Urothelium cell line (cell line): Measurements from ENCODE around the gene MCRIP2.

Source experiments
- DNase-seq: peaks from one replicate; pipeline ENCODE4 v3.0.0; 2011; ENCODE audit warnings: low spot score, mixed read lengths
- FAIRE-seq: peaks from 2 replicates; lab custom pipeline; 2011; peaks lifted over from hg19 to GRCh38; lab: Jason Lieb, UNC

MCRIP2 gene

DNA sequence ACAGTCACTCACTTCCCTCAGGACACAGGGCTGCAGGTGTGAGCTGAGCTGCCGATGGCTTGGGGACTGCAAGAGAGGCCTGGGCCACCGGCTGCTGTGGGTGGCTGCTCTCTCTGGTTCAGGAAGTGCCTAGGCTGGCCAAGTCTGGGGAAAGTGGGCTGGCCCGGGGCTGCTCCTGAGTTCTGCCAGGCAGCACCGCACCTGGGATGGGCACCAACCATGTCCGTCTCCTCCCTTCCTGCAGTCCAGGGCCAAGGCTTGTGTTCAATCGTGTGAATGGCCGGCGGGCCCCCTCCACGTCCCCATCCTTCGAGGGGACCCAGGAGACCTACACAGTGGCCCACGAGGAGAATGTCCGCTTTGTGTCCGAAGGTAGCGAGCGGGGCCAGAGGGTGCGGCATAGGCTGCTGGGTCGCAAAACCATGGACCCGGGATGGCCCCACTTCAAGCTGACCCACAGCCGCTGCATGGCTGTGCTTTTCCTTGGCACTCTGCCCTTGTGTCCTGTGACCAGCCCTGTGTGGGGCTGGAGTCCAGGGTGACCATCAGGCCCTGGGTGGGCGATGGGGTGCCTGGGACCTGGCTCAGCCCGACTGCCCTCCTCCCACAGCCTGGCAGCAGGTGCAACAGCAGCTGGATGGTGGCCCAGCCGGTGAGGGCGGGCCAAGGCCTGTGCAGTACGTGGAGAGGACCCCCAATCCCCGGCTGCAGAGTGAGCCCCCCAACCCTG, 5.7 kb downstream of the MCRIP2 start:
- FAIRE-seq, result no peak
- DNase-seq, result no peak

DNA sequence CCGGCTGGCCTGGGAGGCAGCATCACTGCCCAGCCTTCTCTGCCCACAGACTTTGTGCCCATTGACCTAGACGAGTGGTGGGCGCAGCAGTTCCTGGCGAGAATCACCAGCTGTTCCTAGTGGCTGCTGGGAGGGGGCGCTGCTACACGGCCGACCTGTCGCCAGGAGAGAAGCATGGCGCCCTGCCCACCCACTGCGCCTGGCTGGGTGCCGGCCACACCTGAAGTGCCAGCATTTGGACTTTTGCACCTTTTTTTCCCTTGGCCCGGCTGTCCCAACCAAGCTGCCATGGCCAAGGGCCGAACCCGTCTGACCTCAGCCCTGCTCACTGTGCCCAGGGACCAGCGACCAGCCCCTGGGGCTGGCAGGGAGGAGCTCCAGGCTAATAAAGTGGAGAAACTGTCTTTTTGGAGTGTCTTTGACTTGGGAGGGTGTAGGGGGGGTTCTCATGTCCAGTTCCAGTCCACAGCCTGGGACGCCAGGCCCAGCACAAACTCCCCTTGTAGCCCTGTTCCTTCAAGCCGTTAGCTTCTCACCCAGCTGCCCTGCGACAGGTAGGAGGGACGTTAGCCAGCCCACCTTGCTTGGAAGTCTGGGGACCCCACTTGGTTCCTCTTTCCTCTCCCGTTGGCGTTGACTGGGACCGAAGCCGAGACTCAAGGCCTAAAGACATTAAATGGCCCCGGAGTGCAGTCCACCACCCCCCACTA, 6.6 kb downstream of the MCRIP2 start:
- DNase-seq (peak; percentile 54), FAIRE-seq (no peak)

GRCh38 chr16:648781-649589, 7.4 kb downstream of the MCRIP2 start, which contains the start of gene WDR90:
WDR90 (plus strand) TSS chr16:649365; CDS start chr16:649417, 52 bp downstream.
- FAIRE-seq (peak; percentile 99), DNase-seq (peak; percentile 96)

DNA sequence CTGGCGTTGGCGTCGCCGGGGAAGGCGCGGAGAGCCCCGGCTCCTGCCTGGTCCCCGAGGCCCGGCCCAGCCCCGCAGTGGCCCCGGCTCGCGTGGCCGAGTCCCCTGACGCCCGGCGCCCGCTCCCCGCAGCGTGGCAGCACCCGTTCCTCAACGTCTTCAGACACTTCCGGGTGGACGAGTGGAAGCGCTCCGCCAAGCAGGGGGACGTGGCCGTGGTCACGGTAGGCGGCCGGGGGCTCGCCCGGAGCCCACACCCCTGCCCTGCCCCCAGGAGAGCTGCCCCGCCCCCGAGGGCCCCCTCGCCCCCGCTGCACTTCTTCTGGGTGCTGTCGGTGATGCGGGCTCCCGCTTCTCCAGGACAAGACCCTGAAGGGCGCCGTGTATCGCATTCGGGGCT, 8.0 kb downstream of the MCRIP2 start:
- FAIRE-seq, result no peak
- DNase-seq, result no peak

- FAIRE-seq, result no peak
- no peak for DNase-seq
Measured at GRCh38 chr16:651844-652243, 10.2 kb downstream of the MCRIP2 start.

- DNase-seq, result no peak
- FAIRE-seq, result no peak
Measured at GRCh38 chr16:652454-653305, 11.1 kb downstream of the MCRIP2 start.

- no peak for DNase-seq
- no peak for FAIRE-seq
Measured at GRCh38 chr16:654034-654433, 12.4 kb downstream of the MCRIP2 start.

DNA sequence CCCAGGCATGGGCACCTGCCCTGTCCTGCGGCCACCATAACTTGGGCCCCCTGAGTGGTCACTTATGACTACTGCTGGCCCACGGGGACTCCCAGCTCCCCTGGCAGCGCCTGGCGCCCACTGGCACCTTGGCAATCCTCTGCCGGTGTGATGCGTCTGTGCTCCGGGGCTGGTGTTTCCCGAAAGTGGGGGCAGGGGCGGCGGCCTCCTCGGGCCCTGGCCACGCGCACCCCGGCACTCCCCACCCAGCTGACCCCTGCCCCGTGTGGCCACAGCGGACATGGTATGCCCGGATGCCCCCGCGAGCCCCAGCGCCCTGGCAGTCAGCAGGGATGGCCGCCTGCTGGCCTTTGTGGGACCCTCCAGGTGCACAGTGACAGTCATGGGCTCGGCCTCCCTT, 15.9 kb downstream of the MCRIP2 start:
- FAIRE-seq, result no peak

GRCh38 chr16:658679-659571, 17.3 kb downstream of the MCRIP2 start:
- DNase-seq, result no peak
- FAIRE-seq, result no peak

More for the DNA sequence above, 15.9 kb downstream of the MCRIP2 start:
- no peak for DNase-seq

- no peak for DNase-seq
- no peak for FAIRE-seq
Measured at GRCh38 chr16:659618-660017, 18.0 kb downstream of the MCRIP2 start.

- no peak for FAIRE-seq
- no peak for DNase-seq
Measured at GRCh38 chr16:660132-660458, 18.5 kb downstream of the MCRIP2 start.

DNA sequence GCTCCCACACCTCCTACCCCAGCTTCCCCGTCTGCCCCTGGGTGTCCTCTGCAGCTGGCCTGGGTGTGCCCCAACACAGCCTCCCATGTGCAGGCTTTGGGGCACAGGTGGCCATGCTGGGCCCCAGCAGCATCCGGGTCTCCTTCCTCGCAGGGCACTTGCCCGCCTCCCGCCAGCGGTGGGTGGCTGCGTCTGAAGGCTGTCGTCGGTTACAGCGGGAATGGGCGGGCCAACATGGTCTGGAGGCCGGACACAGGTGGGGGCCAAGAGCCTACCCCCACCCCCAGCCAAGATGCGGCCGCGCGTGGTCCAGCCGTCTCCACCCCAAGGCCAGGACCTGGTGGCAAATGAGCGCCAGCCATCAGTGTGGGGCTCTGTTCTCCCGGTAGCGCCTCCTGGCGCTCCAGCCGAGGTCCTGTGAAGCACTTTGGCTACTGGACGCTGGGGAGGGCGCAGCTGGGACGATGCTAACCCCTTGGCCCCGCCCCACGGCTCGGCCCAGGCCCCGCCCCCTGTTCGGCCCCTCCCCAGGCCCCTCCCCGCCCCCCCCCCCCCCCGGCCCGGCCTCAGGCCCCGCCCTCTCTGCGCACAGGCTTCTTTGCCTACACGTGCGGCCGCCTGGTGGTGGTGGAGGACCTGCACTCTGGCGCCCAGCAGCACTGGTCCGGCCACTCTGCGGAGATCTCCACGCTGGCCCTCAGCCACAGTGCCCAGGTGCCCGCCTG, 19.0 kb downstream of the MCRIP2 start:
- no peak for FAIRE-seq
- peak; percentile 86 for DNase-seq

DNA sequence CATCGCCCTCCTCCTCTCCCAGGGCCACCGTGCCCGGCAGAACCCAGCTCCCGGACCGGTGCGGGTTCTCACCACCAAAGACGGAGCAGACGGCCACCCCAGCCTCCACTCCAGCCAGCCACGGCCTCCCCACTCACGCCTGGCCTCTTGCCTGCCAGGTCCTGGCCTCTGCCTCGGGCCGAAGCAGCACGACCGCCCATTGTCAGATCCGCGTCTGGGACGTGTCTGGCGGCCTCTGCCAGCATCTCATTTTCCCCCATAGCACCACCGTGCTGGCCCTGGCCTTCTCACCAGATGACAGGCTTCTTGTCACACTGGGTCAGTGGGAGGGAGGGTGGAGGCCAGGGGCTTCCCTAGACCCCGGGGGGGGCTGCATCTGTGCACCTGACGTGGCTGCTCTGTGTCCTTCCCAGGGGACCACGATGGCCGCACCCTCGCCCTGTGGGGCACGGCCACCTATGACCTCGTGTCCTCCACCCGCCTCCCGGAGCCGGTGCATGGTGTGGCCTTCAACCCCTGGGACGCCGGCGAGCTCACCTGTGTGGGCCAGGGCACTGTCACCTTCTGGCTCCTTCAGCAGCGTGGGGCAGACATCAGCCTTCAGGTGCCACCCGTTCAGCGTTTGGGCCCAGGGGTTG, 19.7 kb downstream of the MCRIP2 start:
- DNase-seq (no peak), FAIRE-seq (no peak)

DNA sequence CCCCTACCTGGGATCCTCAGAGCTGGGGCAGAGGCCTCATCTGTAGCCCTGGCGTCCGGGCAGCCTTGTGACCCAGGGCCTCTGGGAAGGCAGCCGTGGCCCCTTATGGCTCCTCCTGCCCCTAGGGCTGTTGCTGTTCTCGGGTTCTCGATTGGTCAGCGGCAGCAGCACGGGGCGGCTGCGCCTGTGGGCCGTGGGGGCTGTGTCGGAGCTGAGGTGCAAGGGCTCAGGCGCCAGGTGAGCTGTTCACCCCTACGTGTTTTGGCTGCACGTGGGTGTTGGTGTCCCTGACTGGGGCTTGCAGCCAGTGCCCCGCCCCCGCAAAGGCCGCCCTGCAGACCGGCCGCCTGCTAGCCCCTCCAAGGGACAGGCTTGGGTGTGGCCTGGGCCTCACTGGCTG, 20.5 kb downstream of the MCRIP2 start:
- FAIRE-seq (no peak), DNase-seq (no peak)

GRCh38 chr16:662597-662996, 21.0 kb downstream of the MCRIP2 start:
- FAIRE-seq (peak; percentile 37), DNase-seq (no peak)

DNA sequence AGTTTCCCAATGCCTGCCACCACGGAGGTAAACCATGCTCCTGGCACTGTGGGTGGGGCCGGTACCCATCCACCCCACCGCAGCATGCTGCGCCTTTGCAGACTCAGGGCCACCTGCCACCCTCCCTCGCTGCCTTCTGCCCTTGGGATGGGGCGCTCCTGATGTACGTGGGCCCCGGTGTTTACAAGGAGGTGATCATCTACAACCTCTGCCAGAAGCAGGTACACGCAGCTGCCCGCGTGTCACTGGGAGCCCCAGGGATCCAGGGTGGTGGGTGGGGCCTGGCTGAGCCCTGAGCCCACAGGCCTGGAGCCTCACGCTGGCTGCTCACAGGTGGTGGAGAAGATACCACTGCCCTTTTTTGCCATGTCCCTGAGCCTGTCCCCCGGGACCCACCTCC, 24.9 kb downstream of the MCRIP2 start:
- FAIRE-seq, result no peak

DNA sequence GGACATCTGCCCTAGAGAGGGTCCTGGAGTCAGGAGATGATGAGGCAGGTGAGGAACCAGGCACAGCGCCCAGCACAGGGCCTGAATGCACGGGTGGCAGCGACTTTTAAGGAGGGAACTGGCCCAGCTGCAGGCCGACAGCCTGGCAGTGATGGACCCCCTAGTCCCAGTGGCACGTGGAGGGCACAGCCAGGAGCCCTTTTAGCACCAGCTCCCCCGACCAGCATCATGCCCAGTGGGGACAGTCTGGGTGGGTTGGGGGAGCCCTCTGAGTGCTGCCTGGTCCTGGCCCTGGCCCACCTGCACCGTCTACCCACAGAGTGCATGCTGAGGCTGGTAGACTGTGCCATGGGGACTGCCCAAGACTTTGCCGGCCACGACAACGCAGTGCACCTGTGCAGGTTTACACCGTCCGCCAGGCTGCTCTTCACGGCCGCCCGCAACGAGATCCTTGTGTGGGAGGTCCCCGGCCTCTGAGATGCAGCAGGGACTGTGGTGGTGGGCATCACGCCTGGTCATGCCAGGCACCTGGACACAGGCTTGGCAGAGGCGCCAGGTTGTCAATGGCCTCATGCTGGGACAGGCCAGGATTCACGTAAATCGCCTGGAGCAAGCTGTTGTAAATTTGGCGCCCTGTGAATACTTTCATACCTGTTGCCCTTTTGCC, 25.6 kb downstream of the MCRIP2 start:
- FAIRE-seq (peak; percentile 42), DNase-seq (no peak)

More for the DNA sequence above, 24.9 kb downstream of the MCRIP2 start:
- no peak for DNase-seq
